Endothelial cell of umbilical vein (primary cell): ENCODE data around the gene PRSS33. TPM values are rescaled to one million over a fixed set of nuclear protein-coding genes. Genes with fewer than 3 reads are reported as not detected.

Experiments
- BruUV-seq: library from RNA; stranded (reverse); fragments of 400-500 nt; replicated peaks from 2 replicates; lab custom pipeline; 2021; lab: Mats Ljungman, UMichigan
- CTCF ChIA-PET: fragments of 300-600, 350-600 bp; sonication (Branson Sonifier 250); formaldehyde crosslinking; loops from one replicate; lab custom pipeline; 2021; ENCODE audit warnings: antibody characterized with exemption, inconsistent platforms; lab: Charles Lee
- POLR2A ChIA-PET: fragments of 300-600, 350-600 bp; sonication (Branson Sonifier 250); formaldehyde crosslinking; loops from one replicate; lab custom pipeline; 2021; ENCODE audit warnings: antibody characterized with exemption, inconsistent platforms; lab: Charles Lee
- DNase-seq: peaks from one replicate; pipeline ENCODE4 v3.0.0-alpha.2; 2011; ENCODE audit warnings: low read depth, low spot score
- FAIRE-seq: peaks from 2 replicates; lab custom pipeline; 2011; peaks lifted over from hg19 to GRCh38; lab: Jason Lieb, UNC
- H2AFZ ChIP-seq: 2 replicates; pipeline ENCODE4 v1.6.0; 2012; ENCODE audit warnings: low read depth, low read length, control low read depth, inconsistent platforms
- H3K27ac ChIP-seq: 2 replicates; pipeline ENCODE4 v1.5.1; 2011; ENCODE audit warnings: low read depth, mild to moderate bottlenecking, control low read depth, low read length, moderate library complexity; ENCODE audit not compliant: insufficient read depth
- H3K27me3 ChIP-seq, 2 experiments: 2 replicates each; pipeline versions ENCODE4 v1.6.0 to v1.6.1; 2011; ENCODE audit warnings: low read length in 2 of 2, mixed read lengths in 1 of 2; ENCODE audit not compliant: control insufficient read depth in 2 of 2, insufficient read depth in 2 of 2
- H3K36me3 ChIP-seq, 2 experiments: 2 replicates in 1 of 2; 3 replicates in 1 of 2; pipeline ENCODE4 v1.5.1; 2011; ENCODE audit warnings: low read length in 2 of 2, mild to moderate bottlenecking in 1 of 2, moderate library complexity in 1 of 2; ENCODE audit not compliant: control insufficient read depth in 2 of 2, insufficient read depth in 2 of 2; ENCODE audit errors: extremely low read depth in 1 of 2
- H3K4me1 ChIP-seq: 3 replicates; pipeline ENCODE4 v1.5.1; 2011; ENCODE audit warnings: mild to moderate bottlenecking, low read length; ENCODE audit not compliant: control insufficient read depth, insufficient read depth; ENCODE audit errors: extremely low read depth
- H3K4me2 ChIP-seq: 2 replicates; pipeline ENCODE4 v1.6.1; 2011; ENCODE audit warnings: low read length, control low read depth, mixed read lengths; ENCODE audit not compliant: insufficient read depth
- H3K4me3 ChIP-seq, 3 experiments: fragments of 200-600 bp in 1 of 3; sonication (generic), shearing (Covaris generic) in 1 of 3; replicated peaks in 1 of 3; 2 replicates each; pipeline ENCODE4 v1.5.1; 2011 to 2016; ENCODE audit warnings: control low read depth in 3 of 3, low read length in 3 of 3, mild to moderate bottlenecking in 2 of 3, inconsistent platforms in 1 of 3, low read depth in 1 of 3, moderate library complexity in 1 of 3; ENCODE audit not compliant: insufficient read depth in 1 of 3
- H3K79me2 ChIP-seq: 2 replicates; pipeline ENCODE4 v1.6.0; 2012; ENCODE audit warnings: low read length, inconsistent platforms; ENCODE audit not compliant: control insufficient read depth, insufficient read depth
- H3K9ac ChIP-seq: replicated peaks from 2 replicates; pipeline ENCODE3; 2011; ENCODE audit warnings: low read length, control low read depth; ENCODE audit not compliant: insufficient read depth; ENCODE audit errors: extremely low read depth
- H3K9me1 ChIP-seq: replicated peaks from 3 replicates; pipeline ENCODE4 v1.6.0; 2011; ENCODE audit warnings: mild to moderate bottlenecking, low read length; ENCODE audit not compliant: control insufficient read depth, insufficient read depth; ENCODE audit errors: extremely low read depth
- H3K9me3 ChIP-seq: replicated peaks from 2 replicates; pipeline ENCODE4 v1.5.1; 2012; ENCODE audit warnings: low read length, inconsistent platforms; ENCODE audit not compliant: control insufficient read depth, insufficient read depth
- H4K20me1 ChIP-seq: replicated peaks from 2 replicates; pipeline ENCODE3; 2011; ENCODE audit warnings: mild to moderate bottlenecking, low read length; ENCODE audit not compliant: control insufficient read depth, insufficient read depth; ENCODE audit errors: extremely low read depth
- CTCF ChIP-seq, 2 donors: IDR thresholded peaks; 1 replicate in 1 of 2; 2 replicates in 1 of 2; pipeline ENCODE4 v1.5.1; 2011; ENCODE audit warnings: low read length in 2 of 2, mild to moderate bottlenecking in 2 of 2, moderate library complexity in 2 of 2, control low read depth in 1 of 2, inconsistent platforms in 1 of 2, low read depth in 1 of 2; ENCODE audit not compliant: insufficient read depth in 1 of 2; ENCODE audit errors: extremely low read depth in 1 of 2
- EZH2 ChIP-seq: IDR thresholded peaks from 2 replicates; pipeline ENCODE4 v1.6.1; 2012; ENCODE audit warnings: borderline replicate concordance, low read depth, mild to moderate bottlenecking, moderate library complexity, low read length, inconsistent platforms; ENCODE audit not compliant: severe bottlenecking
- FOS ChIP-seq: IDR thresholded peaks from 2 replicates; pipeline ENCODE4 v1.6.1; 2011; ENCODE audit warnings: mild to moderate bottlenecking, low read length, moderate library complexity, borderline replicate concordance; ENCODE audit not compliant: insufficient read depth
- GATA2 ChIP-seq: IDR thresholded peaks from 2 replicates; pipeline ENCODE4 v1.7.0; 2011; ENCODE audit warnings: low read depth, mild to moderate bottlenecking, moderate library complexity, mixed read lengths, low read length; ENCODE audit not compliant: insufficient read length, insufficient read depth
- JUN ChIP-seq: IDR thresholded peaks from 2 replicates; pipeline ENCODE4 v1.6.1; 2011; ENCODE audit warnings: borderline replicate concordance, low read depth; ENCODE audit not compliant: insufficient read length, insufficient read depth
- MAX ChIP-seq: IDR thresholded peaks from 2 replicates; pipeline ENCODE4 v1.6.1; 2011; ENCODE audit not compliant: insufficient read depth, insufficient read length
- MYC ChIP-seq: IDR thresholded peaks from one replicate; pipeline ENCODE4 v1.6.1; 2011; ENCODE audit warnings: mild to moderate bottlenecking, low read depth, low read length
- POLR2A ChIP-seq: IDR thresholded peaks from 2 replicates; pipeline ENCODE4 v1.6.1; 2012; ENCODE audit warnings: low read depth, mild to moderate bottlenecking, control low read depth, low read length
- POLR2AphosphoS5 ChIP-seq: IDR thresholded peaks from 2 replicates; pipeline ENCODE4 v1.6.1; 2012; ENCODE audit warnings: low read depth, mild to moderate bottlenecking, control low read depth, low read length, moderate library complexity; ENCODE audit not compliant: insufficient read depth
- dilution Hi-C: fragments of 300-500 bp; cut with MboI; formaldehyde crosslinking; loops from one replicate; pipeline ENCODE4 v1.15.0; 2019; ENCODE audit warnings: low sequenced_read_pairs; ENCODE audit not compliant: extremely low pct_ligation_motif_present
- intact Hi-C: fragments of 100-400 bp; cut with micrococcal nuclease; formaldehyde crosslinking; loops from one replicate; pipeline ENCODE4 v1.10.0; 2022
- polyA plus RNA-seq, 4 experiments: library from polyadenylated mRNA; depleted of rRNA in 3 of 4; stranded (reverse) in 3 of 4; unstranded in 1 of 4; fragments of >200 nt; gene quantifications; 2 replicates each; pipeline versions ENCODE4 v1.2.1 to v1.2.3, GENCODE V29; 2011 to 2012; ENCODE audit warnings: missing spikeins in 1 of 4
- total RNA-seq: library from RNA; stranded (reverse); gene quantifications from 2 replicates; pipeline ENCODE4 v1.2.3, GENCODE V29; 2021

The PRSS33 gene
- total and polyA plus RNA-seq, 2 donors (not counting 3 experiments of a cell fraction or from before 2014, with no cell fraction given), result not detected

GRCh38 chr16:2774161-2774891 lies 13.0 kb downstream of the PRSS33 start:
- no peak overlapping the region for H3K4me2 ChIP-seq
- H3K27ac ChIP-seq, result no peak overlapping the region
- H3K79me2 ChIP-seq, result peaks cover 18% of the 10 kb centered on the region
- no peaks in the 10 kb centered on the region for H3K27me3 ChIP-seq
- BruUV-seq, result no TSS peak
- H4K20me1 ChIP-seq, result no peaks in the 10 kb centered on the region
- no peak overlapping the region for H3K9ac ChIP-seq
- DNase-seq (no peak), FAIRE-seq (no peak)
- no peaks in the 10 kb centered on the region for H3K9me3 ChIP-seq
- POLR2A ChIA-PET, result no interaction called here
- TF ChIP-seq POLR2AphosphoS5 (no peak), MYC (no peak), GATA2 (no peak), MAX (no peak), POLR2A (no peak), JUN (no peak), FOS (no peak), CTCF (IDR thresholded peaks at IDR 0.05; ENCODE audit: extremely low read depth in 1 of 2, insufficient read depth in 1 of 2, low read depth in 1 of 2, low read length in 2 of 2) (no peak), EZH2 (no peak)
- intact Hi-C loops (loop anchor here (10.0 kb wide), 1 partner anchor 60 kb away; the partner anchor contains the start of gene ZG16B), dilution Hi-C loops (no loop called here)
- no peaks in the 10 kb centered on the region for H3K9me1 ChIP-seq
- no peak overlapping the region for H3K4me3 ChIP-seq
- CTCF ChIA-PET, result interaction anchor here (1.1 to 4.5 kb wide), 2 partner anchors 94 to 153 kb away, joined by 3 to 20 read pairs; no protein-coding TSS in a partner anchor
- peaks cover 12 to 31% of the 10 kb centered on the region in 2 experiments for H3K36me3 ChIP-seq
- no peak overlapping the region for H2AFZ ChIP-seq
- peaks cover 8% of the 10 kb centered on the region for H3K4me1 ChIP-seq
